Esophagus squamous epithelium (tissue), 4 donors: ENCODE results near the gene PPAN.

Source experiments
- POLR2A ChIP-seq, 4 donors: fragments of 450-650 bp; IDR thresholded peaks; one replicate each; pipeline ENCODE4 v1.6.1; 2017; ENCODE audit warnings: antibody characterized with exemption in 4 of 4, mild to moderate bottlenecking in 4 of 4, moderate library complexity in 3 of 4
- TF ChIP-seq, protein P1 (sequence below), 6 experiments: fragments of 450-650 bp in 4 of 6; fragments of 200-600 bp in 2 of 6; sonication (generic) in 2 of 6; IDR thresholded peaks; one replicate each; pipeline ENCODE4 v1.5.1; 2016 to 2019; ENCODE audit warnings: antibody characterized with exemption in 6 of 6, mild to moderate bottlenecking in 4 of 6, moderate library complexity in 4 of 6

- TF ChIP-seq, protein P1, sequence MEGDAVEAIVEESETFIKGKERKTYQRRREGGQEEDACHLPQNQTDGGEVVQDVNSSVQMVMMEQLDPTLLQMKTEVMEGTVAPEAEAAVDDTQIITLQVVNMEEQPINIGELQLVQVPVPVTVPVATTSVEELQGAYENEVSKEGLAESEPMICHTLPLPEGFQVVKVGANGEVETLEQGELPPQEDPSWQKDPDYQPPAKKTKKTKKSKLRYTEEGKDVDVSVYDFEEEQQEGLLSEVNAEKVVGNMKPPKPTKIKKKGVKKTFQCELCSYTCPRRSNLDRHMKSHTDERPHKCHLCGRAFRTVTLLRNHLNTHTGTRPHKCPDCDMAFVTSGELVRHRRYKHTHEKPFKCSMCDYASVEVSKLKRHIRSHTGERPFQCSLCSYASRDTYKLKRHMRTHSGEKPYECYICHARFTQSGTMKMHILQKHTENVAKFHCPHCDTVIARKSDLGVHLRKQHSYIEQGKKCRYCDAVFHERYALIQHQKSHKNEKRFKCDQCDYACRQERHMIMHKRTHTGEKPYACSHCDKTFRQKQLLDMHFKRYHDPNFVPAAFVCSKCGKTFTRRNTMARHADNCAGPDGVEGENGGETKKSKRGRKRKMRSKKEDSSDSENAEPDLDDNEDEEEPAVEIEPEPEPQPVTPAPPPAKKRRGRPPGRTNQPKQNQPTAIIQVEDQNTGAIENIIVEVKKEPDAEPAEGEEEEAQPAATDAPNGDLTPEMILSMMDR (IDR thresholded peaks at IDR 0.05) = no peak
- TF ChIP-seq POLR2A (IDR thresholded peaks at IDR 0.05) = no peak
Measured at GRCh38 chr19:10111405-10111811, 5.2 kb downstream of the PPAN start, which contains the start of gene P2RY11.
